Activated T-cell treated with anti-CD3 and anti-CD28 coated beads for 1 hour (primary cell): ENCODE measurements around the gene SLC9A5.

Source experiments
- DNase-seq: peaks from one replicate; pipeline ENCODE4 v3.0.0-alpha.2; 2020; ENCODE audit warnings: low read depth

Gene SLC9A5

DNA sequence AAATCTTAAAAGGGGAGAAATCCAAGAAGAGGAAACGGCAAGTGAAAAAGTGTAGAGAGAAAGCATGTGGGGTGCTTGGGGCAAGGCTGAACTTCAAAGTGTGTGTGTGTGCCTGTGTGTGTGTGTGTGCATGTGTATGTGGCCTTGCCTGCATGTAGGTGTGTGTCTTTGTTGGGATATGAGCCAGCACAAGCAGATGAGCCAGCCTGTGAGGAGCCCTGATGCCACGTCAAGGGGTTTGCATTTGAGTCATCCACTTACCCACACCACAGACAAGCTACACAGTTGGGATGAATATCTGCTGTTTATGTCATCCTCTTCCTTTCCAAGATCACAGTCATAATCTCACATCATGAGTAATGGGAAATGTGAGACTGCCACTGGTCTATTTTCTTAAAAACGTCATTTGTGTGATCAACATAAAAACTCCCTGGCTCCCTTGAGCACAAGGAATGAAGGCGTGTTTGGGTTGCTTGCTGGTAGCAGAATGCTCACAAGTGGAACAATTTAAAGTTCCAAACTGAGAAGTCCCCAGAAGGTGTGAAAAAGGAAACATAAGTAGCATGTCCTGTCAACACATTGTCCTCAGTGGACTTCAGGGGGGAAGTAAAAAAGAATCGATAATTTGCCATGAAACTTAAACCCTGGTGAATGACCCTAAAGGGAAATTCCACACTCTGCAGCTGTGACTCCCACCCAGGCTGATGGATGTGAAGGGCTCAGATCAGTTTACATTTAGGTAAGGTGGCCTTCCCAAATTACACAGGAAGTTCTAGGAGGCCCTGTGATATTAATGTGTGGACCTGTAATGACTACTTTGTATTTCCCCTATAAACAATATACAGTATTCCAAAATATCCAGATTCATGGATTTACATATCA lies 63.1 kb downstream of the SLC9A5 start:
- DNase-seq = no peak

DNA sequence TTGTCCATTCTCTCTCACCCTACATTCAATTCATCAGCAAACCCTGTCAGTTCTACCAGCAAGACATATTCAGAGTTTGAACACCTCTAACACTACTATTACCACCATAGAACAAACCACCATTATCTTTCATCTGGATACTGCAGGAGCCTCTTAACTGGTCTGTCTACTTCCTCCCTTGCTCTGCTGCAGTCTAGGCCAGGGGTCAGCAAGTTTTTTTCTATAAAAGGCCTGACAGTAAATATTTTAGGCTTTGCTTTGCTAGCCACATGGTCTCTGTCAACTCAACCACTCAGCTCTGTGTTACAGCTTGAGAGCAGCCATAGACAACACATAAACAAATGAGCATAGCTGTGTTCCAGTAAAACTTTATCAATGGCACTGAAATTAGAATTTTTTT lies 63.9 kb downstream of the SLC9A5 start:
- no peak for DNase-seq

DNA sequence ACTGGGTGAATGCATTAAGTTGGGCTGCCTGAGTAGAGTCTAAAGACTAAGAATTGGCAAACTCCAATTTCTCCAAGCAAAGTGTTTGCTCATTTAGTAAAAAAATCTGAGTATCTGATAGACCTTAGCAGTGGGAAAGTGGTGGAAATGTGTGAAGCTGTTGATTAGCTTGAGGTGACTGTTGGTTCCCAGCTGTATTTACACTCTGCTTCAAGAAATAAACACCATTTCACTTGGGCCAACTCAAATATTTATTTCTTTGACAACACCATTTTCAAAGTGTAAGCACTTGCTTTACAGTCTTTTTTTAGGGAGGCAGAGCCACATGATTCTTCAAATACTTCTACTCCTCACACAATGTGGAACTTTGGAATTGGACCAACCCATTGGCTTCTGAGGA lies 69.1 kb downstream of the SLC9A5 start:
- DNase-seq = no peak
